ENCODE results near the gene DEFB108B. TPM values are rescaled to one million over a fixed set of nuclear protein-coding genes. Genes with fewer than 3 reads are reported as not detected.
A peak's percentile ranks its signal among the peaks of the same experiment; 100 is the strongest.
"Not testable (repeated sequence)": the region's sequence is repeated elsewhere in the genome, so short reads cannot be mapped to it uniquely, and the experiment has no call there.

The DEFB108B gene
- total and polyA plus RNA-seq, 5 experiments from 2014 or later = not detected

DNA sequence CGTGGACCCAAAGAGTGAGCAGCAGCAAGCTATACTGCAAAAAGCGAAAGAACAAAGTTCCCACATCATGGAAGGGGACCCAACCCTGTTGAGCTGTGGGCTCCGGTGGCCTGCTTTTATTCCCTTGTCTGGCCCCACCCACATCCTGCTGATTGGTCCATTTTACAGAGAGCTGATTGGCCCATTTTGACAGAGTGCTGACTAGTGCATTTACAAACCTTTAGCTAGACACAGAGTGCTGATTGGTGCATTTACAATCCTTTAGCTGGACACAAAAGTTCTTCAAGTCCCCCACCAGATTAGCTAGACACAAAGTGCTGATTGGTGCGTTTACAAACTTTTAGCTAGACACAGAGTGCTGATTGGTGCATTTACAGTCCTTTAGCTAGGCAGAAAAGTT, 10.4 kb downstream of the DEFB108B start:
- peaks cover 0 to 21% (median 10%) of the 10 kb centered on the region in 9 donors for H3K9me3 Mint-ChIP-seq
- H3K4me1 Mint-ChIP-seq, DNase-seq, ATAC-seq, H3K27me3 Mint-ChIP-seq, H3K36me3 Mint-ChIP-seq, H3K27ac Mint-ChIP-seq, POLR2A ChIA-PET, H3K4me3 Mint-ChIP-seq: not testable (repeated sequence)

DNA sequence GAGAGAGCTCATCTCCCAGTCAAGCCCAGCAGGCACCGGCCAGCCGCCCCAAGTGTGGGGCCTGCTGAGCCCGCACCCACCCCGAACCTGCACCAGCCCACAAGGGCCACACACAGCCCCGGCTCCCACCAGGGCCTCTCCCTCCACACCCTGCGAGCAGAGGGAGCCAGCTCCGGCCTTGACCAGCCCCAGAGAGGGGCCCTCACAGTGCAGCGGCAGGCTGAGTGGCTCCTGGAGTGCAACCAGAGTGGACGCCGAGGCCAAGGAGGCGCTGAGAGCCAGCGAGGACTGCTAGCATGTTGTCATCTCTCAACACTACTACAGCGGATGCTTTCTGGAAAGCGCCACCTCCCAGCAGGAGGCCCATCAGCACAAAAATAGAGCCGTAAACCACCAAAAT, 10.9 kb downstream of the DEFB108B start:
- H3K36me3 Mint-ChIP-seq = peaks cover 0 to 9% (median 4%) of the 10 kb centered on the region in 3 donors
- POLR2A ChIA-PET = no interaction called here
- H3K27me3 Mint-ChIP-seq = no peaks in the 10 kb centered on the region
- DNase-seq (no peak), ATAC-seq (no peak)
- peaks cover 0 to 26% (median 12%) of the 10 kb centered on the region in 9 donors for H3K9me3 Mint-ChIP-seq
- H3K27ac Mint-ChIP-seq = no peak overlapping the region
- no peak overlapping the region for H3K4me3 Mint-ChIP-seq
- no peaks in the 10 kb centered on the region for H3K4me1 Mint-ChIP-seq

DNA sequence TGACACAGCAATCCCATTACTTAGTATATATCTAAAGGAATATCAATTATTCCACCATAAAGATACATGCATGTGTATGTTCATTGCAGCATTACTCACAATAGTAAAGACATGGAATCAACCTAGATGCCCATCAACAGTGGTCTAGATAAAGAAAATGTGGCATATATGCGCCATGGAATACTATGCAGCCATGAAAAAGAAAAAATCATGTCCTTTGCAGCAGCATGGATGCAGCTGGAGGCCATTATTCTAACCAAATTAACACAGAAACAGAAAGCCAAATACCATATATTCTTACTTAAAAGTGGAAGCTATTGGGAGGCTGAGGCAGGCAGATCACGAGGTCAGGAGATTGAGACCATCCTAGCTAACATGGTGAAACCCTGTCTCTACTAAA, 20.9 kb downstream of the DEFB108B start:
- H3K27ac Mint-ChIP-seq, H3K27me3 Mint-ChIP-seq, ATAC-seq, H3K4me1 Mint-ChIP-seq, DNase-seq, H3K4me3 Mint-ChIP-seq, POLR2A ChIA-PET: not testable (repeated sequence)
- Mint-ChIP-seq H3K9me3 (peaks cover 0 to 25% (median 10%) of the 10 kb centered on the region in 9 donors), H3K36me3 (peaks cover 14 to 35% (median 16%) of the 10 kb centered on the region in 3 donors)

GRCh38 chr11:71855880-71856279, 22.9 kb downstream of the DEFB108B start:
- H3K36me3 Mint-ChIP-seq = peaks cover 7 to 24% (median 10%) of the 10 kb centered on the region in 3 donors
- H3K27ac Mint-ChIP-seq, H3K27me3 Mint-ChIP-seq, H3K4me3 Mint-ChIP-seq, DNase-seq, POLR2A ChIA-PET, ATAC-seq, H3K4me1 Mint-ChIP-seq: not testable (repeated sequence)
- H3K9me3 Mint-ChIP-seq = peaks cover 0 to 14% (median 5%) of the 10 kb centered on the region in 9 donors

- H3K4me3 Mint-ChIP-seq, H3K9me3 Mint-ChIP-seq, POLR2A ChIA-PET, H3K27ac Mint-ChIP-seq, H3K27me3 Mint-ChIP-seq, ATAC-seq, DNase-seq, H3K4me1 Mint-ChIP-seq: not testable (repeated sequence)
- peaks cover 0 to 12% (median 2%) of the 10 kb centered on the region in 3 donors for H3K36me3 Mint-ChIP-seq
Measured at GRCh38 chr11:71860835-71861234, 27.8 kb downstream of the DEFB108B start.

DNA sequence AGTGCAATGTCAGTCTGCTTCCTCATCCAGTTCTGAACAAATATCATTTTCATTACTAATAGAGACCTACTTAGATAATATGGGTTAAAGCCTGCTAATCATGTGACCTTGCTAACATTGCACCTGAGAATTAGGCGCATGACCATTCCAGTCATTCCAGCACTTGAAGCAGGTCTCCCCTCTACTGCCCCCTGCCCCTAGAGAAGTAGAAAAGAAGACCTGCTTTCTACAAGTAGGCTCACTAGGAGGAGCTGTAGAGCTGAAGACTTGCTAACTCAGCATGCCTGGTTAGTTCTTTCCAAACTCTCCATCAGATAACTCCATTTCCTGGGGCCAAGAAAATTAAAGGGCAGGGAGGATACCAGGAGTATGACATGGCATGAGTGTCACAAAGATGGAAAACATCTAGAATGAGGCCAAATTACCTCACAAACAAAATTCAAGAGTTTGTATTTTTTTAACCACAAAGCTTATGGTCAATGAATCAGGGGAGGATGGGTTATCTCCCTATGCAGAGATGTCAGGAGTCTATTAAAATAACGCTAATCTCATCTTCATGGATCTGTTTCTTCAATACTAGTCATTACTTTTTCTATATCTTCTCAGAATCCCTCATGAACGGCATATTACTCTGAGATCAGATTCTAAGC, 31.1 kb downstream of the DEFB108B start:
- H3K27me3 Mint-ChIP-seq, H3K4me1 Mint-ChIP-seq: not testable (repeated sequence)
- peak; percentile 56 to 63 for ATAC-seq

DNA sequence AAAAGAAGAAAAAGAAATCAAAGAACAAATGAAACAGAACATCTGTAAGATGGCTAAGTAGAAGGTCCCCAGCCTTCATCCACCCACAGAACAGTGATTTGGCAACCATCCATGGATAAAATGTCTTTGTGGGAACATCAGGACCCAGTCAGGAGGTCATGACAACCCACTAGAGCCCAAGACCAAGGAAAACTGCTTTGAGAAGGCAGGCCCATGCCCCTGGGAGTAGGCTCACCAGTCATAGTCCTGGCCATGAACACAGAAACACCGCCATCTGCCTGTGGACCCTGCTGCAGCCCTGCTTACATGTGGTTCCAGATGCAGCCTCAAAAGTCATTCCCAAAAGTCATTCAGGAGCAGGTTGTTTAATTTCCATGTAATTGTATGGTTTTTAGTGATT, 34.2 kb downstream of the DEFB108B start:
- DNase-seq, H3K9me3 Mint-ChIP-seq, POLR2A ChIA-PET, ATAC-seq, H3K27me3 Mint-ChIP-seq, H3K4me3 Mint-ChIP-seq, H3K4me1 Mint-ChIP-seq: not testable (repeated sequence)
- peak overlapping the region in 1 of 10 donors; percentile 10 for H3K27ac Mint-ChIP-seq
- H3K36me3 Mint-ChIP-seq = peaks cover 0 to 13% (median 13%) of the 10 kb centered on the region in 3 donors

More for the DNA sequence above, 31.1 kb downstream of the DEFB108B start:
- peak in 4 of 10 donors; percentile 4 to 32 (median 20) for DNase-seq
- H3K4me3 Mint-ChIP-seq, H3K9me3 Mint-ChIP-seq, POLR2A ChIA-PET, H3K36me3 Mint-ChIP-seq, H3K27ac Mint-ChIP-seq: not testable (repeated sequence)

- H3K9me3 Mint-ChIP-seq, POLR2A ChIA-PET, H3K4me1 Mint-ChIP-seq, H3K4me3 Mint-ChIP-seq, ATAC-seq, DNase-seq, H3K27me3 Mint-ChIP-seq: not testable (repeated sequence)
- peak overlapping the region in 1 of 10 donors; percentile 14 for H3K27ac Mint-ChIP-seq
- H3K36me3 Mint-ChIP-seq = peaks cover 0 to 13% (median 13%) of the 10 kb centered on the region in 3 donors
Measured at GRCh38 chr11:71869931-71870330, 36.9 kb downstream of the DEFB108B start.

DNA sequence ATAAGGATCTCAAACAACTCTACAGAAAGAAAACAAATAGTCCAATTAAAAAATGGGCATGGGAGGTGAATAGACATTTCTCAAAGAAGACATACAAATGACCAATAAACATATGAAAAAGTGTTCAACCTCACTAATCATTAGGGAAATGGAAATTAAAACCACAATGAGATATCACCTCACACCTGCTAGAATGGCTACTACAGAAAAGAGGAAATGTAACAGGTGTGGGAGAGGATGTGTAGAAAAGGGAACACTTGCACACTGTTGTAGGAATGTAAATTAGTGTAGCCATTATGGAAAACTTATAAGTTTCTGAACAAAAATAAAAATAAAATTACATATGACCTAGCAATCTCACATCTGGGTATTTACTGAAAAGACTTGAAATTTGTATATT, 37.7 kb downstream of the DEFB108B start:
- POLR2A ChIA-PET, H3K9me3 Mint-ChIP-seq, H3K4me3 Mint-ChIP-seq, DNase-seq, H3K27me3 Mint-ChIP-seq, H3K4me1 Mint-ChIP-seq, ATAC-seq: not testable (repeated sequence)
- Mint-ChIP-seq H3K36me3 (peaks cover 0 to 17% (median 16%) of the 10 kb centered on the region in 3 donors), H3K27ac (peak overlapping the region in 1 of 10 donors; percentile 14)

- H3K27me3 Mint-ChIP-seq, POLR2A ChIA-PET, H3K9me3 Mint-ChIP-seq, H3K4me1 Mint-ChIP-seq, DNase-seq, ATAC-seq, H3K4me3 Mint-ChIP-seq: not testable (repeated sequence)
- Mint-ChIP-seq H3K27ac (peak overlapping the region in 1 of 10 donors; percentile 49), H3K36me3 (peaks cover 5 to 41% (median 21%) of the 10 kb centered on the region in 3 donors)
Measured at GRCh38 chr11:71876262-71876661, 43.3 kb downstream of the DEFB108B start.

- peaks cover 5 to 47% (median 22%) of the 10 kb centered on the region in 3 donors for H3K36me3 Mint-ChIP-seq
- DNase-seq, ATAC-seq, H3K9me3 Mint-ChIP-seq, H3K4me3 Mint-ChIP-seq, H3K27ac Mint-ChIP-seq, POLR2A ChIA-PET, H3K27me3 Mint-ChIP-seq, H3K4me1 Mint-ChIP-seq: not testable (repeated sequence)
Measured at GRCh38 chr11:71878059-71878458, 45.1 kb downstream of the DEFB108B start, which contains the start of gene DEFB131B. Gene DEFB131B, plus strand, starts transcription at chr11:71878453. Its CDS starts 0 bp downstream, at chr11:71878453.

GRCh38 chr11:71885806-71886205, 52.8 kb downstream of the DEFB108B start:
- H3K27ac Mint-ChIP-seq, POLR2A ChIA-PET, DNase-seq, H3K4me3 Mint-ChIP-seq, H3K4me1 Mint-ChIP-seq, ATAC-seq, H3K27me3 Mint-ChIP-seq, H3K9me3 Mint-ChIP-seq: not testable (repeated sequence)
- peaks cover 0 to 22% (median 7%) of the 10 kb centered on the region in 3 donors for H3K36me3 Mint-ChIP-seq
